Activated naive CD8-positive, alpha-beta T cell treated with anti-CD3 and anti-CD28 coated beads, Interleukin-2, amount 10 ng/mL, durations not matched to agents 7 days and 5 days (primary cell): ENCODE data around the gene CYGB. TPM values are rescaled to one million over a fixed set of nuclear protein-coding genes. Genes with fewer than 3 reads are reported as not detected.

Experiments
- ATAC-seq: fragments of 150-1000 bp; cut with Tn5 transposase; one replicate; pipeline ENCODE4 v1.10.0; 2021; ENCODE audit warnings: low read depth, moderate library complexity
- POLR2A ChIA-PET: fragments of 350-600 bp; sonication (Branson Sonifier 250); formaldehyde crosslinking; loops from one replicate; lab custom pipeline; 2021; ENCODE audit warnings: antibody characterized with exemption; lab: Charles Lee
- DNase-seq: peaks from one replicate; pipeline ENCODE4 v3.0.0; 2021
- H3K27ac Mint-ChIP-seq: one replicate; pipeline ENCODE4 v1.8.0; 2022; ENCODE audit warnings: mild to moderate bottlenecking, mixed read lengths
- H3K27me3 Mint-ChIP-seq: one replicate; pipeline ENCODE4 v1.8.0; 2022; ENCODE audit warnings: mild to moderate bottlenecking, moderate library complexity, mixed read lengths
- H3K36me3 Mint-ChIP-seq: one replicate; pipeline ENCODE4 v1.8.0; 2021; ENCODE audit warnings: mild to moderate bottlenecking, mixed read lengths
- H3K4me1 Mint-ChIP-seq: one replicate; pipeline ENCODE4 v1.8.0; 2021; ENCODE audit warnings: mixed read lengths
- H3K4me3 Mint-ChIP-seq: one replicate; pipeline ENCODE4 v1.8.0; 2022; ENCODE audit warnings: mild to moderate bottlenecking, moderate library complexity, mixed read lengths
- H3K9me3 Mint-ChIP-seq: one replicate; pipeline ENCODE4 v1.8.0; 2021; ENCODE audit warnings: mixed read lengths
- total RNA-seq, 2 experiments: library from RNA; stranded (reverse); gene quantifications; one replicate each; pipeline ENCODE4 v1.2.3, GENCODE V29; 2021

Gene CYGB
- total RNA-seq, 2 experiments from 2014 or later = 0.37 TPM; not detected in 1

- Mint-ChIP-seq H3K4me3 (no peak overlapping the region), H3K27me3 (no peaks in the 10 kb centered on the region), H3K4me1 (no peaks in the 10 kb centered on the region), H3K36me3 (no peaks in the 10 kb centered on the region), H3K27ac (no peak overlapping the region), H3K9me3 (no peaks in the 10 kb centered on the region)
- DNase-seq (no peak), ATAC-seq (no peak)
- POLR2A ChIA-PET = no interaction called here
These were observed 36.7 kb upstream of the CYGB start for GRCh38 chr17:76574166-76574565.

GRCh38 chr17:76573096-76573495 is 35.6 kb upstream of the CYGB start:
- ATAC-seq (no peak), DNase-seq (no peak)
- H3K27ac Mint-ChIP-seq = no peak overlapping the region
- H3K4me3 Mint-ChIP-seq = no peak overlapping the region
- H3K27me3 Mint-ChIP-seq = no peaks in the 10 kb centered on the region
- POLR2A ChIA-PET = no interaction called here
- no peaks in the 10 kb centered on the region for H3K36me3 Mint-ChIP-seq
- no peaks in the 10 kb centered on the region for H3K9me3 Mint-ChIP-seq
- H3K4me1 Mint-ChIP-seq = peaks cover 5% of the 10 kb centered on the region

GRCh38 chr17:76572201-76572910 is 34.8 kb upstream of the CYGB start:
- H3K4me3 Mint-ChIP-seq = no peak overlapping the region
- no peak overlapping the region for H3K27ac Mint-ChIP-seq
- H3K9me3 Mint-ChIP-seq = no peaks in the 10 kb centered on the region
- DNase-seq (no peak), ATAC-seq (no peak)
- H3K27me3 Mint-ChIP-seq = no peaks in the 10 kb centered on the region
- POLR2A ChIA-PET = no interaction called here
- peaks cover 7% of the 10 kb centered on the region for H3K4me1 Mint-ChIP-seq
- H3K36me3 Mint-ChIP-seq = no peaks in the 10 kb centered on the region

GRCh38 chr17:76570877-76571471 is 33.5 kb upstream of the CYGB start:
- Mint-ChIP-seq H3K36me3 (peaks cover 2% of the 10 kb centered on the region), H3K9me3 (no peaks in the 10 kb centered on the region), H3K27me3 (no peaks in the 10 kb centered on the region), H3K27ac (no peak overlapping the region), H3K4me1 (peaks cover 13% of the 10 kb centered on the region), H3K4me3 (no peak overlapping the region)
- POLR2A ChIA-PET = no interaction called here
- DNase-seq (no peak), ATAC-seq (no peak)

- peaks cover 2% of the 10 kb centered on the region for H3K36me3 Mint-ChIP-seq
- no peak overlapping the region for H3K27ac Mint-ChIP-seq
- H3K4me1 Mint-ChIP-seq = peaks cover 13% of the 10 kb centered on the region
- H3K4me3 Mint-ChIP-seq = no peak overlapping the region
- DNase-seq (no peak), ATAC-seq (no peak)
- no peaks in the 10 kb centered on the region for H3K27me3 Mint-ChIP-seq
- no peaks in the 10 kb centered on the region for H3K9me3 Mint-ChIP-seq
- POLR2A ChIA-PET = no interaction called here
These were observed 32.9 kb upstream of the CYGB start for GRCh38 chr17:76570457-76570856.

GRCh38 chr17:76569607-76570279 is 32.2 kb upstream of the CYGB start:
- Mint-ChIP-seq H3K4me3 (no peak overlapping the region), H3K36me3 (peaks cover 5% of the 10 kb centered on the region), H3K4me1 (peaks cover 15% of the 10 kb centered on the region), H3K27me3 (no peaks in the 10 kb centered on the region), H3K9me3 (no peaks in the 10 kb centered on the region), H3K27ac (no peak overlapping the region)
- ATAC-seq = no peak
- POLR2A ChIA-PET = interaction anchor here (3.2 kb wide), 1 partner anchor 12 kb away, joined by 21 read pairs; no protein-coding TSS in a partner anchor
- DNase-seq = no peak

GRCh38 chr17:76568811-76569221 is 31.3 kb upstream of the CYGB start:
- DNase-seq (no peak), ATAC-seq (no peak)
- Mint-ChIP-seq H3K36me3 (peaks cover 5% of the 10 kb centered on the region), H3K4me3 (no peak overlapping the region), H3K27me3 (no peaks in the 10 kb centered on the region), H3K4me1 (peaks cover 15% of the 10 kb centered on the region), H3K27ac (no peak overlapping the region), H3K9me3 (no peaks in the 10 kb centered on the region)
- POLR2A ChIA-PET = interaction anchor here (3.2 kb wide), 1 partner anchor 11 kb away, joined by 21 read pairs; no protein-coding TSS in a partner anchor

- POLR2A ChIA-PET = interaction anchor here (3.2 kb wide), 1 partner anchor 10 kb away, joined by 21 read pairs; no protein-coding TSS in a partner anchor
- no peaks in the 10 kb centered on the region for H3K27me3 Mint-ChIP-seq
- no peaks in the 10 kb centered on the region for H3K9me3 Mint-ChIP-seq
- H3K27ac Mint-ChIP-seq = no peak overlapping the region
- DNase-seq (no peak), ATAC-seq (no peak)
- H3K36me3 Mint-ChIP-seq = peaks cover 9% of the 10 kb centered on the region
- H3K4me1 Mint-ChIP-seq = peaks cover 21% of the 10 kb centered on the region
- no peak overlapping the region for H3K4me3 Mint-ChIP-seq
These were observed 30.3 kb upstream of the CYGB start for GRCh38 chr17:76567634-76568432.

GRCh38 chr17:76566988-76567431 is 29.5 kb upstream of the CYGB start:
- H3K27me3 Mint-ChIP-seq = no peaks in the 10 kb centered on the region
- H3K4me3 Mint-ChIP-seq = no peak overlapping the region
- no peak for ATAC-seq
- H3K4me1 Mint-ChIP-seq = peaks cover 26% of the 10 kb centered on the region
- peak overlapping the region; percentile 53 for H3K27ac Mint-ChIP-seq
- DNase-seq = no peak
- no peaks in the 10 kb centered on the region for H3K9me3 Mint-ChIP-seq
- POLR2A ChIA-PET = interaction anchor here (1.1 to 3.2 kb wide), 2 partner anchors 9 to 34 kb away, joined by 3 to 21 read pairs; no protein-coding TSS in a partner anchor
- H3K36me3 Mint-ChIP-seq = peaks cover 12% of the 10 kb centered on the region

- Mint-ChIP-seq H3K27me3 (no peaks in the 10 kb centered on the region), H3K36me3 (peaks cover 16% of the 10 kb centered on the region), H3K4me1 (peaks cover 30% of the 10 kb centered on the region), H3K27ac (no peak overlapping the region), H3K9me3 (no peaks in the 10 kb centered on the region), H3K4me3 (no peak overlapping the region)
- ATAC-seq (no peak), DNase-seq (no peak)
- POLR2A ChIA-PET = interaction anchor here (1.1 to 3.2 kb wide), 2 partner anchors 9 to 34 kb away, joined by 3 to 21 read pairs; no protein-coding TSS in a partner anchor
These were observed 29.1 kb upstream of the CYGB start for GRCh38 chr17:76566613-76566943.

GRCh38 chr17:76565728-76566612 is 28.5 kb upstream of the CYGB start:
- Mint-ChIP-seq H3K4me3 (no peak overlapping the region), H3K36me3 (peaks cover 18% of the 10 kb centered on the region), H3K27ac (peak overlapping the region; percentile 24), H3K9me3 (no peaks in the 10 kb centered on the region), H3K27me3 (no peaks in the 10 kb centered on the region), H3K4me1 (peaks cover 33% of the 10 kb centered on the region)
- POLR2A ChIA-PET = interaction anchor here (1.0 to 3.2 kb wide), 3 partner anchors 8 to 132 kb away, joined by 3 to 21 read pairs (median 3); no protein-coding TSS in a partner anchor
- ATAC-seq (no peak), DNase-seq (no peak)
